Measurements from ENCODE around the gene ADGRL1.

GRCh38 chr19:14248578-14249011, 42.6 kb upstream of the ADGRL1 start:
- TF ChIP-seq EZH2phosphoT487 (IDR thresholded peaks at IDR 0.05; ENCODE audit: borderline replicate concordance, low read depth, low read length) (no peak), CTCF (conservative IDR thresholded peaks at IDR 0.05; ENCODE audit: low read length) (no peak)

All from OCI-LY7 (cell line).